Effector memory CD4-positive, alpha-beta T cell (primary cell): ENCODE measurements around the gene FAM163B.
A peak's percentile ranks its signal among the peaks of the same experiment; 100 is the strongest.

Source experiments
- DNase-seq, 3 donors: peaks; one replicate each; pipeline ENCODE4 v3.0.0-alpha.2; 2020
- H3K27ac ChIP-seq: 2 replicates; pipeline ENCODE4 v1.7.0; 2013; ENCODE audit warnings: mild to moderate bottlenecking, low read length, moderate library complexity; ENCODE audit not compliant: insufficient read depth, poor library complexity, severe bottlenecking
- H3K27me3 ChIP-seq: replicated peaks from 2 replicates; pipeline ENCODE4 v1.7.0; 2013; ENCODE audit warnings: mild to moderate bottlenecking, low read length; ENCODE audit not compliant: insufficient read depth, control insufficient read depth, poor library complexity, severe bottlenecking
- H3K36me3 ChIP-seq: 2 replicates; pipeline ENCODE4 v1.7.0; 2013; ENCODE audit warnings: mild to moderate bottlenecking, low read length, moderate library complexity; ENCODE audit not compliant: control insufficient read depth, insufficient read depth
- H3K4me1 ChIP-seq: 2 replicates; pipeline ENCODE4 v1.7.0; 2013; ENCODE audit warnings: low read length, mild to moderate bottlenecking; ENCODE audit not compliant: control insufficient read depth, insufficient read depth, poor library complexity, severe bottlenecking
- H3K4me3 ChIP-seq: 2 replicates; pipeline ENCODE4 v1.7.0; 2013; ENCODE audit warnings: low read length, low read depth, mild to moderate bottlenecking; ENCODE audit not compliant: insufficient read depth, poor library complexity, severe bottlenecking
- H3K9me3 ChIP-seq: 2 replicates; pipeline ENCODE4 v1.7.0; 2013; ENCODE audit warnings: mild to moderate bottlenecking, low read length, moderate library complexity; ENCODE audit not compliant: control insufficient read depth
- total RNA-seq, 3 donors: gene quantifications; one replicate each; lab custom pipeline; 2026; lab: John Stamatoyannopoulos, UW

Gene FAM163B
- total RNA-seq: 0 reads per million in 3 donors

DNA sequence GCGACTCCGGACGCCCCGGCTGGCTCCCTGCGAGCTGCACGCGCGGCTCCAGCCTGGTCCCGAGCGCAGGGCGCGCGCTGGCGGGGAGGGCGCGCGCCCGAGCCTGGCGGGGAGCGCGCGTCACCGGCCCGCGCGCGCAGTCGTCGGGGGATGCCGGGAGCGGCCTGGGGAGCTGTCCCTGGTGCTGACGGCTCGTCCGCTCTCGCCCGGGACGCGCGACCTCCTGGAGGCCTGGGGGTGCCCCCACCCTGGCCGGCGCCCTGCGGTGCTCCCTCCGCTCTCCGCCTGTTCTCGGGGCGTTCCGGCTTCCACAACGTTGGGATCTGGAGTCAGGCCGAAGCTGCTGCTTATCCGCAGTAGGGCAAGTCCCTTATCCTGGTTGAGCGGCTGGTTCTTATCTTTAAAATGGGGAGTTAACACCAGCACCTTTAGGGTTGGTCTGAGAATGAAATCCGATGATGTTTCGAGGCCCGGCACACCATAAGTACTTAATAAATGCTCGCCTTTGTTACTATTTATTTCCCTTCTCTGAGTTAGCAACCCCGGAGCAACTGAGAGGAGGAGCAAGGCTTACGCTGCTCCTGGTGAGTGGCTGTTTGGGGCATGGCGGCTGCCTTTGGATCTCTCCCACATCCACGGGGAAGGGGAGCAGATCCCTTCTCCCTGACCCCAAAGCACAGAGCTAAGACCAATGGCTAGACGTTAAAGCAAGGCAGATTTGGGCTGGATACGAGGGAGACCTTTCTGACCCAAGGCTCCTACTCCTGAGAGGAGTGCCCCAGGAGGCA, at the start of gene FAM163B:
FAM163B (minus strand) TSS at position 79 of the 788 bp plus-strand sequence. CDS start 29,166 bp downstream, outside the sequence.
- no peak for DNase-seq
- Histone ChIP-seq H3K36me3 (no peaks in the 10 kb centered on the region), H3K9me3 (no peaks in the 10 kb centered on the region), H3K27me3 (peaks cover 9% of the 10 kb centered on the region), H3K27ac (no peak within 1 kb of the TSS), H3K4me3 (no peak within 1 kb of the TSS), H3K4me1 (no peaks in the 10 kb centered on the region)

DNA sequence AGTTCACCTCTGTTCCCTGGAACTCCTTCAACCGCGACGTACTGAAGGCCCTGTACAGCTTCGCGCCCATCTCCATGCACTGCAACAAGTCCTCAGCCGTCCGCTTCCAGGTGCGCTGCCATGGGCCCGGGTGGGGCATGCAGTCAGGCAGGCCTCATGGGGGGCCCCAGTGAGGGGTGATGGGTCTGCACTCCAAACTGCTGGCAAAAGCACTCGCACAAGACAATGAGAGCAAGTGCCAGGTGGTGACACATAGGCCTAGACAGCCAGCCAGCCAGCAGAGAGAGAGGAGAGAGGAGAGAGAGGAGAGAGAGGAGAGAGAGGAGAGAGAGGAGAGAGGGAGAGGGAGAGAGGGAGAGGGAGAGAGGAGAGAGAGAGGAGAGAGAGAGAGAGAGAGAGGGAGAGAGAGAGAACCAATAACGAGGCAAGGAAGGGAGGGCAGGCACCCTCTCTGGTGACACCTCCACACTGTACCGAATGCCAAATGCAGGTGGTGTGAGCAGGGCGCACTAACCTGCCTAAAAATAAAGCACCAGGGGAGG, 48.0 kb upstream of the FAM163B start:
- no peaks in the 10 kb centered on the region for H3K36me3 ChIP-seq
- H3K27ac ChIP-seq: no peak overlapping the region
- no peak for DNase-seq
- peaks cover 20% of the 10 kb centered on the region for H3K27me3 ChIP-seq
- no peak overlapping the region for H3K4me3 ChIP-seq
- no peaks in the 10 kb centered on the region for H3K9me3 ChIP-seq
- H3K4me1 ChIP-seq: peaks cover 15% of the 10 kb centered on the region

DNA sequence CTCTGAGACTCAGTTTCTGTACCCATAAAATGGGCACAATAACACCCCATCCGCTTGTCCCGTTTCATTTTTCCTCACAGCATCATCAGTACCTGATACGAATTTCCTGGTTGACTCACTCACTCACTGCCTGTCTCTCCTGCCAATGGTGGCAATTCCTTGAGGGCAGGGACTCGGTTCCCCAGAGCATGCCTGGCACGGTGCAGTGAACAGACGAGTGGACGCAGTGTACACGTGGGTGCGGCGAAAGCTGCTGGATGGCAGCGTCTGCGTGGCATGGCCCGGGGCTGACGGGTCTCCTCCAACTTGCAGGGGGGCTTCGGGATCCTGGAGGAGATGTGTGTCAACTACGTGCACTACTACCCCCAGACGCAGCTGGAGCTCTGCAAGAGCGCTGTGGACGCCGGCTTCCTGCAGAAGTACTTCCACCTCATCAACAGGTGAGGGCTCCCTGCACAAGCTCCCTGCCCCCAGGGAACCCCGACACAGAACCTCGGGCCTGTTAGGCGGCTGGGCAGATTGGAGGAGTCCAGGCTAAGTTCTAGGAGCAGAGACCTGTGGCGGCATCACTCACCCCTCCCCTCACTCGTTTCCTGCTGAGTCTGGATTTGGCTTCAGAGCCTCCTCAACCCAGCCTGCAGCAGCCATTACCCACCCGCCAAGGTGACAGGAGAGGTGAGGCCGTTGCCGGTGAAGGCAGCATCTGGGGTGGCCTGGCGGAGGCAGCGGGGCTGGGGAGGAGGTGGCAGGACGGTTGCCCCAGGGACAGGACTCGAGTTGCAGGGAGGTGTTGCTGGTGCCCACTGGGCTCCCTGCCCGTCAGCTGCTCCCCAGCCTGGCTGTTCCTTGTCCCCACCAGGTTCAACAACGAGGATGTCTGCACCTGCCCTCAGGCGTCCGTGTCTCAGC, 47.3 kb upstream of the FAM163B start:
- peak in 1 of 3 donors; percentile 21 for DNase-seq
- Histone ChIP-seq H3K4me3 (no peak overlapping the region), H3K4me1 (peaks cover 15% of the 10 kb centered on the region), H3K9me3 (no peaks in the 10 kb centered on the region), H3K27me3 (peaks cover 20% of the 10 kb centered on the region), H3K27ac (no peak overlapping the region), H3K36me3 (no peaks in the 10 kb centered on the region)

DNA sequence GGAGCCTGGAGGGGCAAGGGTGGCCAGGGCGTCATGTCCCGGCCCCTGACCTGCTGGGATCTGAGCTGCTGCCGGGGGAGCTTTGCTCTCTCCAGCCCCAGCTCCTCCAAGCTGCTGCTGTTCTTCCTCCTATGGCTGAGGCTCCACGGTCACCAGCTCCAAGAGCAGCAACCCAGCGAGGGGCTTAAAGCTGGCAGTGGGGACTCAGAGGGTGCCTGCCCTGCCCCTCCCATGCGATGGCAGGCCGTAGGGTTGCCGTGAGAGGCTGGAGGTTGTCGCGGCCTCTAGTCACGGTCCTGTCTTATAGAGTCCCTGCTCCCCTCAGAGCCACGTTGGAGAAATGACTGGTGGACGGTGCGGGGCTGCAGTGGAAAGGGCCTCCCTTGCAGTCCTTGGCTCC, 46.5 kb upstream of the FAM163B start:
- no peaks in the 10 kb centered on the region for H3K36me3 ChIP-seq
- H3K27me3 ChIP-seq: peaks cover 20% of the 10 kb centered on the region
- peaks cover 15% of the 10 kb centered on the region for H3K4me1 ChIP-seq
- no peak for DNase-seq
- H3K27ac ChIP-seq: no peak overlapping the region
- H3K4me3 ChIP-seq: no peak overlapping the region
- H3K9me3 ChIP-seq: no peaks in the 10 kb centered on the region

DNA sequence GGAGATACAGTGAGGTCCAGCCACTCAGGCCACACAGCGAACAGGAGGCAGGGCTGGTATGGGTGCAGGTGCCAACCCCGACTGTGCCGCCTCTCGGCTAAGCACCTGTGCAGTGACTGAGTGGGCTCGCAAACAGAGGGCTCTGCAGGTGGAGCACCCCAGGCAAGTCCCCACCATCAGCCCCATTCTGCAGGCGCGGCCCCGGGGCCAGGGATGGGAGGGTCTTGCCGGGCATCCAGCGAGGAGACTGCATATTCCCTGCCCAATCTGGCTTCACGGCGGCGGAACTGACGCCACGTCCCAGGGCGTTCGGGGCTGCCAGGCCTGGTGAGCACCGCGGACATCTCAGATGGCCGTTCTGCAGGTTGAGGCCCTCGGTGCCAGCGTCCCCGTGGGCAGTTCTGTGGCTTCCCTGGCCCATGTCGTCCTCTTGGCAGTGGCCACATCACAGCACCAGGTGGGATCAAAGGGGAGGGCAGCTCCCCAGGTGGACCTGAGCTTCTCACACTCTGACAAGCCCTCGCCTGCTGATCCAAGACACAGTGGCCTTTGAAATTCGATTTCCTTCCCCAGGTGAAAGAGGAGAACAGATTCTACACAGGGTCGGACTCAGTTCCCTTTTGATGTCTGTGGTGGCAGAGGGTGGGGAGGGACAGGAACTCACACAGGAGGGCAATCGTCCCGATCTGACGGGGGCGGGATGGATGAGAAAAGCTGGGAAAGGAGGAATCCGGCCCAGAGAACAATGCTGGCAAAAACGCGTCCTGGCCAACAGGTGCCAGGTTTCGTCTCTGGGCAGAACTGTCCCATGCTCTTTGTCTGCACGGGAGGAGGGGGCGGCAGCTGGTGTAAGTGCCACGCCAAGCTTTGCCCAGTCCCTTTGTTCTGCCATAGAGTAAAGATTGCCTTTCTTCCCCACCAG, 45.8 kb upstream of the FAM163B start:
- Histone ChIP-seq H3K9me3 (no peaks in the 10 kb centered on the region), H3K4me1 (peaks cover 15% of the 10 kb centered on the region), H3K36me3 (no peaks in the 10 kb centered on the region), H3K4me3 (no peak overlapping the region), H3K27me3 (peaks cover 20% of the 10 kb centered on the region), H3K27ac (no peak overlapping the region)
- DNase-seq: no peak

DNA sequence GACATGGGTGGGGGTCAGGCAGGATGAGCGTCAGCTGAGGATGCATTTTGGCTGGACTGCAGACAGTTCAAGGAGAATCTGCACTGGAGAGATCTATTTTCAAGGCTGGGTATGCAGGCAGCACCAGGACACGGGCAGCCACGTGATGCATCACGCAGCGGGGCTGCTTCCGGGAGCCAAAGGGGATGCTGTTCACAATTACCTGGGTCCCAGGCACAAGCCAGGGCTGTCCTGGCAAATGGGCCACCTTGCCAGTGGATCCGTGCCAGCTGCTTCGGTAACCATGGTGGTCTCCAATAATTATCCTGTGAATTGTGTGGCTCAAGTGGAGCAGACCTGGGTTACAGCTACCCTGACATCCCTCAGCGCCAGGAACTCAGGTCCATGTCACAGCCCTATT, 44.4 kb upstream of the FAM163B start:
- Histone ChIP-seq H3K4me3 (no peak overlapping the region), H3K9me3 (no peaks in the 10 kb centered on the region), H3K36me3 (no peaks in the 10 kb centered on the region), H3K27ac (no peak overlapping the region), H3K4me1 (peaks cover 7% of the 10 kb centered on the region), H3K27me3 (peaks cover 13% of the 10 kb centered on the region)
- no peak for DNase-seq

DNA sequence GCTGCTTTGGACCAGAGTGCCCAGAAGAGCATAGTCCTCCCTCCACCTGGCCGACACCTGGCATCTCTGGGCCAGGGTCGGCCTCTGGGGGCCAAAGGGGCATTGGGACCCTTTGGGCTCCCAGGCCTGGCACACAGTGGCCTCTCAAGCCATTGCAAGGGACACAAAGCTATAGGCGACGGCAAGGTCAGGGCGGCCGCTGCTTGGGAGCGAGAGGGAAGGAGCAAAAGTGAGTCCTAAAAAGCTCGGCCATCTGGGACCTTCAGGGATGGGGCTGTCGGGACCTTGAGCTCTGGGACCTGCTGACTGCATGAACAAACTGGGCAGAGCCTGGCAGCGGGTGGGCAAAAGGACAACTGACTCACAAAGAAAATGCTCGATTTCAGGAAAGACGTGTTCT, 40.8 kb upstream of the FAM163B start:
- Histone ChIP-seq H3K4me1 (no peaks in the 10 kb centered on the region), H3K4me3 (no peak overlapping the region), H3K9me3 (no peaks in the 10 kb centered on the region), H3K36me3 (no peaks in the 10 kb centered on the region), H3K27ac (no peak overlapping the region), H3K27me3 (no peaks in the 10 kb centered on the region)
- no peak for DNase-seq

DNA sequence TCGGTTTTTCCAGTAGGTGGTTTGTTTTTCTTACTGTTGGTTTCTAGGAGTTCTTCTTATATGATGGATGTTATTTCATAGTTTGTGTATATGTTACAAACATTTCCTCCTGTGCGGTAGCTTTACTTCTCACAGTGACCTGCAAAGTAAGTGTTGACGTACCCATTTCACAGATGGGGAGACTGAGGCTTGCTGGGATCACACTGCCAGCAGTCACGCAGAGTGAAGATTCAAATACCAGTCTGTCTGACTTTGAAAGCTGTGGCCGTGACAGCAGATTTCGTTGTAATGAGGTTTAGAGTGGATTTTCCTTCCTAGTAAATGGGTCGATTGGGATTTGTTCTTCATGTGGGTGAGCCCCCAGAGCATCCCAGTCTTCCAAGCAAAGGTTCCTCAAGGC, 40.0 kb upstream of the FAM163B start:
- Histone ChIP-seq H3K9me3 (no peaks in the 10 kb centered on the region), H3K27ac (no peak overlapping the region), H3K4me1 (no peaks in the 10 kb centered on the region), H3K4me3 (no peak overlapping the region), H3K27me3 (no peaks in the 10 kb centered on the region), H3K36me3 (no peaks in the 10 kb centered on the region)
- DNase-seq: no peak

DNA sequence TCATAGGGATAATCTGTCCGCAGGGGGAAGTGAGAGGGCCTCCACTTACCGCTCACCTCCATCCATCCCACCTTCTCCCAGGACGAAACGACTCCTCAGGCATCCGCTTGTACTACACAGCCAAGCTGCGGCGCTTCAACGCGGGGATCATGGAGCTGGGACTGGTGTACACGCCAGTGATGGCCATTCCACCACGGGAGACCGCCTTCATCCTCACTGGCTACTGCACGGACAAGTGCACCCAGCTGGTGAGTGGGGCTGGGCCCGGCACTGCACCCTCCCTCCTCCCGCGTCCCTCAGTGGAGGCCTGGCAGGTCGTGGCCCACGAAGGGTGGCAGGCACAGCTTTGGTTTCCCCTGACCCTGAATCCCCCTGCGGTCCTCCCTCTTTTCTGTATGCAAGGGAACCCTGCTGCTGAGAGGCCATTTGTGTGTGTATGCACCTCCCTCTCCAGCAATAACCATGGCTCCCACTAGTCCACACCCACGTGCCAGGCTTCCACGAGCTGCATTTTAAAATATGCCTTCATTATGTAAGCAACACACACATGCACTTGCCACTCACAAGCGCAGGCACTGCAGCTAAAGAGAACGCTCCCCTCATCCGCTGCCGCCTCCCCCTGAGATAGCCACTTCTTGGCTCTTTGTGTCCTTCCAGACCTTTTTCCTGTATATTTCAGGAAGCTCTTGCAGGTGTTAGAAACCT, 38.7 kb upstream of the FAM163B start:
- Histone ChIP-seq H3K4me3 (no peak overlapping the region), H3K36me3 (no peaks in the 10 kb centered on the region), H3K27me3 (no peaks in the 10 kb centered on the region), H3K4me1 (no peaks in the 10 kb centered on the region), H3K9me3 (no peaks in the 10 kb centered on the region), H3K27ac (no peak overlapping the region)
- DNase-seq: no peak
